Kidney (tissue), 14 donors: ENCODE measurements around the gene ST6GALNAC6. TPM values are rescaled to one million over a fixed set of nuclear protein-coding genes. Genes with fewer than 3 reads are reported as not detected.

Source experiments
- DNase-seq, 5 donors: peaks; one replicate each; pipeline ENCODE4 v3.0.0-alpha.2; 2013 to 2020
- FAIRE-seq: peaks from 2 replicates; lab custom pipeline; 2012; peaks lifted over from hg19 to GRCh38; lab: Jason Lieb, UNC
- H3K27ac ChIP-seq, 2 donors: one replicate each; pipeline ENCODE4 v1.7.0; 2013; ENCODE audit warnings: low read depth in 2 of 2, low read length in 2 of 2, inconsistent platforms in 1 of 2
- H3K27me3 ChIP-seq: one replicate; pipeline ENCODE4 v1.7.1; 2013; ENCODE audit warnings: low read length, inconsistent platforms; ENCODE audit not compliant: control insufficient read depth, insufficient read depth
- H3K36me3 ChIP-seq, 3 donors: one replicate each; pipeline versions ENCODE4 v1.7.0 to v1.7.1; 2013; ENCODE audit warnings: low read length in 3 of 3, control low read depth in 1 of 3, inconsistent platforms in 1 of 3; ENCODE audit not compliant: insufficient read depth in 3 of 3, control insufficient read depth in 2 of 3
- H3K4me1 ChIP-seq, 3 donors: one replicate each; pipeline versions ENCODE4 v1.7.0 to v1.7.1; 2013; ENCODE audit warnings: low read length in 3 of 3, inconsistent platforms in 1 of 3, low read depth in 1 of 3; ENCODE audit not compliant: control insufficient read depth in 2 of 3, insufficient read depth in 2 of 3
- H3K4me3 ChIP-seq, 3 donors: one replicate each; pipeline versions ENCODE4 v1.7.0 to v1.8.1; 2013; ENCODE audit warnings: low read length in 3 of 3, control low read depth in 1 of 3, inconsistent platforms in 1 of 3
- H3K9ac ChIP-seq, 3 donors: one replicate each; pipeline versions ENCODE4 v1.7.0 to v1.7.1; 2013; ENCODE audit warnings: low read length in 3 of 3, control low read depth in 1 of 3, inconsistent platforms in 1 of 3
- H3K9me3 ChIP-seq, 3 donors: one replicate each; pipeline versions ENCODE4 v1.7.0 to v1.7.1; 2013; ENCODE audit warnings: low read length in 3 of 3, control low read depth in 1 of 3, inconsistent platforms in 1 of 3; ENCODE audit not compliant: control insufficient read depth in 2 of 3, insufficient read depth in 1 of 3
- CTCF ChIP-seq: IDR thresholded peaks from 3 replicates; pipeline ENCODE4 v1.5.1; 2012; ENCODE audit warnings: mild to moderate bottlenecking, moderate library complexity, borderline replicate concordance; ENCODE audit not compliant: insufficient read depth; ENCODE audit errors: extremely low read depth
- intact Hi-C: fragments of 100-400 bp; cut with DNase I; formaldehyde crosslinking; loops from one replicate; pipeline ENCODE4 v1.11.1; 2022
- polyA plus RNA-seq: library from polyadenylated mRNA; stranded (reverse); fragments of 350-450 nt; fragmentation: Illumina TruSeq; extraction: RNeasy Lipid Tissue Mini Kit (QIAGEN cat#74804); gene quantifications from one replicate; pipeline ENCODE4 v1.2.3, GENCODE V29; 2014; ENCODE audit warnings: low read depth, low replicate concordance; ENCODE audit not compliant: insufficient read depth
- total RNA-seq: library from RNA; stranded (reverse); fragmentation: NEBNext Ultra II Directional; extraction: Animal tissue kit (Norgen Biotek cat#: 25700); gene quantifications from one replicate; pipeline ENCODE4 v1.2.1, GENCODE V29; 2021
- donor health status: control.
- donor health status: control.
- donor health status: control.
- donor health status: control.
- donor health status: control.
- donor health status: DM: yes; HTN: yes; CAD: no.
- donor health status: Normal renal cell carcinoma (clear cell type).

ST6GALNAC6 gene
- total and polyA plus RNA-seq, 2 donors from 2014 or later = 74.6 to 75.0 TPM

DNA sequence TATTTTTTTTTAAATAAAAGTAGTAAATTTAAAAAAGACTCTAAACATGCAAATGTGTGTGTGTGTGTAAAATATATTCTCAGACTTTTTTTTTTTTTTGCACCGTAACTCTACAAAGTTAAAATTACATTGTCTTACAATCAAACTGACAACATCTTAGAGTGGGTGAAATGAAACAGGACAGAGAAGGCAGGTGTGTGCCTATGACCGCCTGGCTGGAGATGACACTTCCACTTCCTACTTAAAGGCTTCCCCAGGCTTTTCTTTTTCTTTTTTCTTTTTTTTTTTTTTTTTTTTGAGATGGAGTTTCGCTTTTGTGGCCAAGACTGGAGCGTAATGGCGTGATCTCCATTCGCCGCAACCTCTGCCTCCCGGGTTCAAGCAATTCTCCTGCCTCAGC lies 19.3 kb downstream of the ST6GALNAC6 start:
- Histone ChIP-seq H3K9ac (no peak overlapping the region), H3K27ac (no peak overlapping the region), H3K36me3 (no peaks in the 10 kb centered on the region), H3K27me3 (no peaks in the 10 kb centered on the region), H3K4me3 (no peak overlapping the region), H3K9me3 (no peaks in the 10 kb centered on the region), H3K4me1 (peaks cover 0 to 20% (median 8%) of the 10 kb centered on the region in 3 donors)
- intact Hi-C loops = no loop called here
- DNase-seq = peak in 1 of 5 donors; percentile 16
- FAIRE-seq = no peak
- no peak for TF ChIP-seq CTCF

- H3K27ac ChIP-seq = no peak overlapping the region
- no peak for FAIRE-seq
- no peaks in the 10 kb centered on the region for H3K36me3 ChIP-seq
- H3K9ac ChIP-seq = no peak overlapping the region
- intact Hi-C loops = no loop called here
- peaks cover 0 to 20% (median 8%) of the 10 kb centered on the region in 3 donors for H3K4me1 ChIP-seq
- peak in 1 of 5 donors; percentile 24 for DNase-seq
- no peaks in the 10 kb centered on the region for H3K27me3 ChIP-seq
- TF ChIP-seq CTCF = no peak
- no peaks in the 10 kb centered on the region for H3K9me3 ChIP-seq
- no peak overlapping the region for H3K4me3 ChIP-seq
These were observed 20.6 kb downstream of the ST6GALNAC6 start for GRCh38 chr9:127878652-127879390.

DNA sequence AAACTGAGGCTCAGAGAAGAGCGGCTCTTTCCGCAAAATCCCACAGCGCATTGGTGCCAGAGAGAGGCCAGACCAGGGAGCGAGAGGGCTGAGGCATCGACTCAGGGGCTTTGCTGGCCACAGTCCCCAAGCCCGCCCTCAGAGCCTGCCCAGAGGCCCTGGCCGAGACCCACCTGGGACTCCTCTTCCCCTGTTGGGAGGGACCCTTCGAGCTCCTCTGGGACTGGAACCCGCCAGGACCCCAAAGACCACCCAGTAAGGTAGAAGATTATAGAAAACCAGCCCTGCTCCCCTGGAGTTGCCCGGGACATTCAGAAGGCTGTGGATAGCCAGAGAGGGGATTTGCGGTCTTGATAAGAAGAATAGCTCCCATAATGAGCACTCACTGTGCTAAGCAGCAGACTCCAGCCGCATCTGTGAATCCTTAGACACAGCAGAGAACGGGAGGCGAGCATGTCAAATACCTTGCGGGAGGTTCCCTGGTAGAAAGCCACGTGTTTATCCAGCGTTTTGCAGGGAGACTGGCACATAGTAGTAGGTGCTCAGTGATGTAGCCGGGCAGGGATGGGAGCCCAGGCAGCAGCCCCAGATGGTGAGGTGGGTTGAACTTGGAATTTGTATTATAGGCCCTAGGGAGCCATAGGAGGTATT lies 21.3 kb downstream of the ST6GALNAC6 start:
- DNase-seq (peak in 1 of 5 donors; percentile 60), FAIRE-seq (no peak)
- H3K9me3 ChIP-seq = no peaks in the 10 kb centered on the region
- peaks cover 0 to 20% (median 8%) of the 10 kb centered on the region in 3 donors for H3K4me1 ChIP-seq
- TF ChIP-seq CTCF = no peak
- H3K9ac ChIP-seq = peak overlapping the region; percentile 47 to 75 (median 75)
- H3K4me3 ChIP-seq = peak overlapping the region; percentile 63 to 81 (median 75)
- no peak overlapping the region for H3K27ac ChIP-seq
- intact Hi-C loops = no loop called here
- no peaks in the 10 kb centered on the region for H3K36me3 ChIP-seq
- no peaks in the 10 kb centered on the region for H3K27me3 ChIP-seq
